Measurements from ENCODE around the gene PTPRC.

The PTPRC gene

GRCh38 chr1:198630863-198631262 is 8.0 kb upstream of the PTPRC start:
- Histone ChIP-seq H2BK15ac (replicated peaks; ENCODE audit: low read depth) (no peak overlapping the region), H2BK120ac (ENCODE audit: low read depth, low read length) (no peak overlapping the region), H3K36me3 (ENCODE audit: control insufficient read depth, insufficient read depth, low read length) (no peaks in the 10 kb centered on the region), H3K9ac (ENCODE audit: low read length) (no peak overlapping the region), H3K27ac (ENCODE audit: low read depth, low read length) (no peak overlapping the region), H3K18ac (ENCODE audit: low read length) (no peak overlapping the region), H3K79me1 (ENCODE audit: low read length) (no peaks in the 10 kb centered on the region), H3K79me2 (ENCODE audit: control insufficient read depth, insufficient read depth, low read length) (no peaks in the 10 kb centered on the region), H3K23ac (ENCODE audit: low read length) (no peak overlapping the region), H4K8ac (ENCODE audit: low read depth, low read length) (no peak overlapping the region), H3K56ac (ENCODE audit: low read length) (no peak overlapping the region), H3K4me1 (ENCODE audit: control insufficient read depth, low read depth, low read length) (no peaks in the 10 kb centered on the region), H3K27me3 (ENCODE audit: insufficient read depth, low read length, poor library complexity) (no peaks in the 10 kb centered on the region), H2AK5ac (ENCODE audit: low read length) (no peak overlapping the region), H2BK5ac (ENCODE audit: low read length) (no peak overlapping the region), H4K5ac (ENCODE audit: low read length) (no peak overlapping the region), H3K4me3 (ENCODE audit: low read length) (no peak overlapping the region), H3K4me2 (ENCODE audit: low read length) (no peak overlapping the region), H3K4ac (ENCODE audit: low read depth, low read length) (no peak overlapping the region)
- DNase-seq, result no peak
- WGBS (ENCODE audit: extremely low coverage, insufficient coverage, low lambda C conversion rate), result no CpG with 5 or more reads among the region's 1 CpG

- Histone ChIP-seq H3K23ac (ENCODE audit: low read length) (no peak overlapping the region), H2BK15ac (replicated peaks; ENCODE audit: low read depth) (no peak overlapping the region), H3K4me1 (ENCODE audit: control insufficient read depth, low read depth, low read length) (no peaks in the 10 kb centered on the region), H3K4me3 (ENCODE audit: low read length) (no peak overlapping the region), H3K79me1 (ENCODE audit: low read length) (no peaks in the 10 kb centered on the region), H2AK5ac (ENCODE audit: low read length) (no peak overlapping the region), H2BK120ac (ENCODE audit: low read depth, low read length) (no peak overlapping the region), H4K5ac (ENCODE audit: low read length) (no peak overlapping the region), H3K9ac (ENCODE audit: low read length) (no peak overlapping the region), H3K56ac (ENCODE audit: low read length) (no peak overlapping the region), H3K27ac (ENCODE audit: low read depth, low read length) (no peak overlapping the region), H3K36me3 (ENCODE audit: control insufficient read depth, insufficient read depth, low read length) (no peaks in the 10 kb centered on the region), H3K79me2 (ENCODE audit: control insufficient read depth, insufficient read depth, low read length) (no peaks in the 10 kb centered on the region), H4K8ac (ENCODE audit: low read depth, low read length) (no peak overlapping the region), H3K4me2 (ENCODE audit: low read length) (no peak overlapping the region), H3K18ac (ENCODE audit: low read length) (no peak overlapping the region), H2BK5ac (ENCODE audit: low read length) (no peak overlapping the region), H3K27me3 (ENCODE audit: insufficient read depth, low read length, poor library complexity) (no peaks in the 10 kb centered on the region), H3K4ac (ENCODE audit: low read depth, low read length) (no peak overlapping the region)
- no CpG with 5 or more reads among the region's 1 CpG for WGBS (ENCODE audit: extremely low coverage, insufficient coverage, low lambda C conversion rate)
- no peak for DNase-seq
Measured at GRCh38 chr1:198631292-198631691, 7.5 kb upstream of the PTPRC start.

GRCh38 chr1:198632007-198632406 is 6.8 kb upstream of the PTPRC start:
- H3K27ac ChIP-seq (ENCODE audit: low read depth, low read length), result no peak overlapping the region
- no CpG with 5 or more reads among the region's 2 CpGs for WGBS (ENCODE audit: extremely low coverage, insufficient coverage, low lambda C conversion rate)
- no peak for DNase-seq

GRCh38 chr1:198633675-198634121 is 5.1 kb upstream of the PTPRC start:
- no peak overlapping the region for H3K18ac ChIP-seq (ENCODE audit: low read length)
- H3K4me3 ChIP-seq (ENCODE audit: low read length), result no peak overlapping the region
- no peaks in the 10 kb centered on the region for H3K36me3 ChIP-seq (ENCODE audit: control insufficient read depth, insufficient read depth, low read length)
- no peak overlapping the region for H2BK15ac ChIP-seq (replicated peaks; ENCODE audit: low read depth)
- no peak overlapping the region for H4K5ac ChIP-seq (ENCODE audit: low read length)
- H3K4me2 ChIP-seq (ENCODE audit: low read length), result no peak overlapping the region
- no CpG with 5 or more reads among the region's 2 CpGs for WGBS (ENCODE audit: extremely low coverage, insufficient coverage, low lambda C conversion rate)
- no peak overlapping the region for H2AK5ac ChIP-seq (ENCODE audit: low read length)
- H3K79me1 ChIP-seq (ENCODE audit: low read length), result no peaks in the 10 kb centered on the region
- no peak overlapping the region for H3K23ac ChIP-seq (ENCODE audit: low read length)
- H3K4ac ChIP-seq (ENCODE audit: low read depth, low read length), result no peak overlapping the region
- no peak overlapping the region for H2BK120ac ChIP-seq (ENCODE audit: low read depth, low read length)
- H3K79me2 ChIP-seq (ENCODE audit: control insufficient read depth, insufficient read depth, low read length), result no peaks in the 10 kb centered on the region
- no peaks in the 10 kb centered on the region for H3K4me1 ChIP-seq (ENCODE audit: control insufficient read depth, low read depth, low read length)
- H2BK5ac ChIP-seq (ENCODE audit: low read length), result no peak overlapping the region
- H3K56ac ChIP-seq (ENCODE audit: low read length), result no peak overlapping the region
- H3K27ac ChIP-seq (ENCODE audit: low read depth, low read length), result no peak overlapping the region
- H4K8ac ChIP-seq (ENCODE audit: low read depth, low read length), result no peak overlapping the region
- H3K27me3 ChIP-seq (ENCODE audit: insufficient read depth, low read length, poor library complexity), result no peaks in the 10 kb centered on the region
- no peak for DNase-seq
- no peak overlapping the region for H3K9ac ChIP-seq (ENCODE audit: low read length)

More at GRCh38 chr1:198632007-198632406, 6.8 kb upstream of the PTPRC start:
- H3K56ac ChIP-seq (ENCODE audit: low read length), result no peak overlapping the region
- no peak overlapping the region for H4K8ac ChIP-seq (ENCODE audit: low read depth, low read length)
- no peaks in the 10 kb centered on the region for H3K27me3 ChIP-seq (ENCODE audit: insufficient read depth, low read length, poor library complexity)
- H2AK5ac ChIP-seq (ENCODE audit: low read length), result no peak overlapping the region
- H3K4me3 ChIP-seq (ENCODE audit: low read length), result no peak overlapping the region
- H3K4ac ChIP-seq (ENCODE audit: low read depth, low read length), result no peak overlapping the region
- H3K18ac ChIP-seq (ENCODE audit: low read length), result no peak overlapping the region
- no peak overlapping the region for H3K4me2 ChIP-seq (ENCODE audit: low read length)
- no peak overlapping the region for H2BK120ac ChIP-seq (ENCODE audit: low read depth, low read length)
- H3K4me1 ChIP-seq (ENCODE audit: control insufficient read depth, low read depth, low read length), result no peaks in the 10 kb centered on the region
- no peaks in the 10 kb centered on the region for H3K36me3 ChIP-seq (ENCODE audit: control insufficient read depth, insufficient read depth, low read length)
- no peak overlapping the region for H4K5ac ChIP-seq (ENCODE audit: low read length)
- H3K23ac ChIP-seq (ENCODE audit: low read length), result no peak overlapping the region
- H3K79me2 ChIP-seq (ENCODE audit: control insufficient read depth, insufficient read depth, low read length), result no peaks in the 10 kb centered on the region
- H3K9ac ChIP-seq (ENCODE audit: low read length), result no peak overlapping the region
- H2BK5ac ChIP-seq (ENCODE audit: low read length), result no peak overlapping the region
- no peaks in the 10 kb centered on the region for H3K79me1 ChIP-seq (ENCODE audit: low read length)
- H2BK15ac ChIP-seq (replicated peaks; ENCODE audit: low read depth), result no peak overlapping the region

GRCh38 chr1:198635964-198636363 is 2.9 kb upstream of the PTPRC start:
- no peaks in the 10 kb centered on the region for H3K4me1 ChIP-seq (ENCODE audit: control insufficient read depth, low read depth, low read length)
- H4K8ac ChIP-seq (ENCODE audit: low read depth, low read length), result no peak overlapping the region
- H2BK15ac ChIP-seq (replicated peaks; ENCODE audit: low read depth), result no peak overlapping the region
- no peak overlapping the region for H3K18ac ChIP-seq (ENCODE audit: low read length)
- H3K36me3 ChIP-seq (ENCODE audit: control insufficient read depth, insufficient read depth, low read length), result no peaks in the 10 kb centered on the region
- DNase-seq, result no peak
- no peaks in the 10 kb centered on the region for H3K27me3 ChIP-seq (ENCODE audit: insufficient read depth, low read length, poor library complexity)
- no peak overlapping the region for H3K9ac ChIP-seq (ENCODE audit: low read length)
- no peak overlapping the region for H2BK120ac ChIP-seq (ENCODE audit: low read depth, low read length)
- H3K4me3 ChIP-seq (ENCODE audit: low read length), result no peak overlapping the region
- H4K5ac ChIP-seq (ENCODE audit: low read length), result no peak overlapping the region
- no peak overlapping the region for H3K4me2 ChIP-seq (ENCODE audit: low read length)
- no peak overlapping the region for H3K4ac ChIP-seq (ENCODE audit: low read depth, low read length)
- no peaks in the 10 kb centered on the region for H3K79me2 ChIP-seq (ENCODE audit: control insufficient read depth, insufficient read depth, low read length)
- H3K27ac ChIP-seq (ENCODE audit: low read depth, low read length), result no peak overlapping the region
- no peak overlapping the region for H3K56ac ChIP-seq (ENCODE audit: low read length)
- H2AK5ac ChIP-seq (ENCODE audit: low read length), result no peak overlapping the region
- H3K23ac ChIP-seq (ENCODE audit: low read length), result no peak overlapping the region
- no peak overlapping the region for H2BK5ac ChIP-seq (ENCODE audit: low read length)
- H3K79me1 ChIP-seq (ENCODE audit: low read length), result no peaks in the 10 kb centered on the region

- H3K56ac ChIP-seq (ENCODE audit: low read length), result no peak overlapping the region
- no peak overlapping the region for H3K4me3 ChIP-seq (ENCODE audit: low read length)
- H3K18ac ChIP-seq (ENCODE audit: low read length), result no peak overlapping the region
- no peaks in the 10 kb centered on the region for H3K4me1 ChIP-seq (ENCODE audit: control insufficient read depth, low read depth, low read length)
- H3K23ac ChIP-seq (ENCODE audit: low read length), result no peak overlapping the region
- no peaks in the 10 kb centered on the region for H3K79me1 ChIP-seq (ENCODE audit: low read length)
- no peak overlapping the region for H3K9ac ChIP-seq (ENCODE audit: low read length)
- no peak overlapping the region for H3K27ac ChIP-seq (ENCODE audit: low read depth, low read length)
- no peak overlapping the region for H2BK120ac ChIP-seq (ENCODE audit: low read depth, low read length)
- no peak overlapping the region for H3K4me2 ChIP-seq (ENCODE audit: low read length)
- no peak overlapping the region for H2AK5ac ChIP-seq (ENCODE audit: low read length)
- H4K8ac ChIP-seq (ENCODE audit: low read depth, low read length), result no peak overlapping the region
- H2BK5ac ChIP-seq (ENCODE audit: low read length), result no peak overlapping the region
- H3K79me2 ChIP-seq (ENCODE audit: control insufficient read depth, insufficient read depth, low read length), result no peaks in the 10 kb centered on the region
- H2BK15ac ChIP-seq (replicated peaks; ENCODE audit: low read depth), result no peak overlapping the region
- H3K4ac ChIP-seq (ENCODE audit: low read depth, low read length), result no peak overlapping the region
- DNase-seq, result no peak
- H3K27me3 ChIP-seq (ENCODE audit: insufficient read depth, low read length, poor library complexity), result no peaks in the 10 kb centered on the region
- WGBS (ENCODE audit: extremely low coverage, insufficient coverage, low lambda C conversion rate), result no CpG with 5 or more reads among the region's 2 CpGs
- H4K5ac ChIP-seq (ENCODE audit: low read length), result no peak overlapping the region
- no peaks in the 10 kb centered on the region for H3K36me3 ChIP-seq (ENCODE audit: control insufficient read depth, insufficient read depth, low read length)
Measured at GRCh38 chr1:198636391-198636790, 2.4 kb upstream of the PTPRC start.

Measured in mesendoderm (in vitro differentiated cells).